GM06990 (cell line): ENCODE measurements around the gene NDST1.
A peak's percentile ranks its signal among the peaks of the same experiment; 100 is the strongest.

Experiments used
- DNase-seq: peaks from one replicate; pipeline ENCODE4 v3.0.0-alpha.2; 2011; ENCODE audit not compliant: insufficient read length; ENCODE audit errors: extremely low read depth
- H3K27me3 ChIP-seq: replicated peaks from 2 replicates; pipeline ENCODE4 v1.6.0; 2011; ENCODE audit warnings: low read length; ENCODE audit not compliant: control insufficient read depth, insufficient read depth
- H3K36me3 ChIP-seq: 2 replicates; pipeline ENCODE4 v1.5.1; 2011; ENCODE audit warnings: low read length; ENCODE audit not compliant: control insufficient read depth, insufficient read depth
- H3K4me3 ChIP-seq: replicated peaks from 2 replicates; pipeline ENCODE4 v1.5.1; 2011; ENCODE audit warnings: low read depth, mild to moderate bottlenecking, control low read depth, low read length
- CTCF ChIP-seq: IDR thresholded peaks from 2 replicates; pipeline ENCODE4 v1.5.1; 2011; ENCODE audit warnings: low read length, control low read depth, mild to moderate bottlenecking, inconsistent platforms; ENCODE audit not compliant: insufficient read depth, poor library complexity, severe bottlenecking

The NDST1 gene

GRCh38 chr5:150510460-150511263, 2.7 kb downstream of the NDST1 start:
- no peak for TF ChIP-seq CTCF
- H3K27me3 ChIP-seq: no peaks in the 10 kb centered on the region
- no peak for DNase-seq
- no peak overlapping the region for H3K4me3 ChIP-seq
- H3K36me3 ChIP-seq: no peaks in the 10 kb centered on the region

GRCh38 chr5:150511578-150512367, 3.8 kb downstream of the NDST1 start:
- no peak for TF ChIP-seq CTCF
- H3K4me3 ChIP-seq: no peak overlapping the region
- H3K27me3 ChIP-seq: no peaks in the 10 kb centered on the region
- no peak for DNase-seq
- H3K36me3 ChIP-seq: no peaks in the 10 kb centered on the region

- TF ChIP-seq CTCF: no peak
- DNase-seq: no peak
- Histone ChIP-seq H3K36me3 (no peaks in the 10 kb centered on the region), H3K27me3 (no peaks in the 10 kb centered on the region), H3K4me3 (no peak overlapping the region)
Observed at GRCh38 chr5:150512368-150512747, 4.4 kb downstream of the NDST1 start.

GRCh38 chr5:150513375-150514309, 5.7 kb downstream of the NDST1 start:
- no peak for DNase-seq

More at GRCh38 chr5:150513375-150514309, 5.7 kb downstream of the NDST1 start:
- Histone ChIP-seq H3K36me3 (no peaks in the 10 kb centered on the region), H3K4me3 (no peak overlapping the region), H3K27me3 (no peaks in the 10 kb centered on the region)
- TF ChIP-seq CTCF: peak; percentile 21
